Right kidney (tissue), 1 donor: ENCODE results near the gene VMAC.

Experiments
- DNase-seq: peaks from one replicate; pipeline ENCODE4 v3.0.0-alpha.2; 2016

The VMAC gene

GRCh38 chr19:5929179-5929578 is 24.5 kb downstream of the VMAC start:
- no peak for DNase-seq

GRCh38 chr19:5929625-5930024 is 25.0 kb downstream of the VMAC start:
- DNase-seq: no peak

GRCh38 chr19:5931251-5931650 is 26.6 kb downstream of the VMAC start:
- DNase-seq: no peak

- no peak for DNase-seq
Measured at GRCh38 chr19:5932146-5932545, 27.5 kb downstream of the VMAC start.

- no peak for DNase-seq
Measured at GRCh38 chr19:5932609-5933262, 28.1 kb downstream of the VMAC start.

GRCh38 chr19:5933391-5934068 is 28.9 kb downstream of the VMAC start:
- no peak for DNase-seq

GRCh38 chr19:5934069-5934401 is 29.4 kb downstream of the VMAC start:
- no peak for DNase-seq

- DNase-seq: no peak
Measured at GRCh38 chr19:5934774-5935472, 30.3 kb downstream of the VMAC start.

GRCh38 chr19:5935473-5936291 is 31.0 kb downstream of the VMAC start:
- DNase-seq: peak; percentile 75

- no peak for DNase-seq
Measured at GRCh38 chr19:5936292-5936592, 31.6 kb downstream of the VMAC start.

- DNase-seq: no peak
Measured at GRCh38 chr19:5937550-5937949, 32.9 kb downstream of the VMAC start.

- no peak for DNase-seq
Measured at GRCh38 chr19:5940260-5941208, 35.9 kb downstream of the VMAC start.

GRCh38 chr19:5941673-5942072 is 37.0 kb downstream of the VMAC start:
- DNase-seq: no peak

GRCh38 chr19:5943045-5943444 is 38.4 kb downstream of the VMAC start:
- no peak for DNase-seq

GRCh38 chr19:5943623-5944022 is 39.0 kb downstream of the VMAC start:
- DNase-seq: no peak

GRCh38 chr19:5947435-5947834 is 42.8 kb downstream of the VMAC start:
- no peak for DNase-seq

GRCh38 chr19:5948752-5949564 is 44.3 kb downstream of the VMAC start:
- DNase-seq: no peak

- no peak for DNase-seq
Measured at GRCh38 chr19:5949792-5950305, 45.2 kb downstream of the VMAC start.

- no peak for DNase-seq
Measured at GRCh38 chr19:5950741-5951140, 46.1 kb downstream of the VMAC start.

GRCh38 chr19:5951338-5951861 is 46.7 kb downstream of the VMAC start:
- peak; percentile 68 for DNase-seq
